Caco-2 (cell line): Measurements from ENCODE around the gene ZEB1. TPM values are rescaled to one million over a fixed set of nuclear protein-coding genes. Genes with fewer than 3 reads are reported as not detected.

Experiments
- BruUV-seq: library from RNA; stranded (reverse); fragments of 400-500 nt; replicated peaks from 2 replicates; lab custom pipeline; 2021; lab: Mats Ljungman, UMichigan
- CTCF ChIA-PET: fragments of 300-600 bp; sonication (Branson Sonifier 250); formaldehyde crosslinking; loops from one replicate; lab custom pipeline; 2022; ENCODE audit warnings: antibody characterized with exemption; lab: Charles Lee
- POLR2A ChIA-PET: fragments of 300-600 bp; sonication (Branson Sonifier 250); formaldehyde crosslinking; loops from one replicate; lab custom pipeline; 2022; ENCODE audit warnings: antibody characterized with exemption; lab: Charles Lee
- DNase-seq, 2 experiments: peaks; one replicate each; pipeline versions ENCODE4 v3.0.0 to v3.0.0-alpha.2; 2020 to 2022
- H3K27me3 ChIP-seq: replicated peaks from 2 replicates; pipeline ENCODE4 v1.6.0; 2011; ENCODE audit warnings: low read length; ENCODE audit not compliant: control insufficient read depth, insufficient read depth
- H3K36me3 ChIP-seq: 2 replicates; pipeline ENCODE4 v1.5.1; 2011; ENCODE audit warnings: low read length; ENCODE audit not compliant: control insufficient read depth, insufficient read depth
- H3K4me1 ChIP-seq: fragments of 250-450 bp; sonication (Bioruptor Pico); 2 replicates; pipeline ENCODE4 v1.5.1; 2020; ENCODE audit warnings: mild to moderate bottlenecking
- H3K4me3 ChIP-seq: 2 replicates; pipeline ENCODE4 v1.5.1; 2011; ENCODE audit warnings: low read depth, mild to moderate bottlenecking, control low read depth, low read length
- H3K9me3 ChIP-seq: fragments of 250-450 bp; sonication (Bioruptor Pico); 2 replicates; pipeline ENCODE4 v1.5.1; 2020; ENCODE audit warnings: mild to moderate bottlenecking, moderate library complexity
- H3K27ac Mint-ChIP-seq: one replicate; pipeline ENCODE4 v1.8.0; 2022; ENCODE audit warnings: mixed read lengths; ENCODE audit not compliant: unreplicated experiment
- H3K27me3 Mint-ChIP-seq: one replicate; pipeline ENCODE4 v1.8.0; 2022; ENCODE audit warnings: mixed read lengths; ENCODE audit not compliant: insufficient read depth, unreplicated experiment
- H3K36me3 Mint-ChIP-seq: one replicate; pipeline ENCODE4 v1.8.0; 2022; ENCODE audit warnings: mild to moderate bottlenecking, mixed read lengths; ENCODE audit not compliant: insufficient read depth, unreplicated experiment
- H3K4me1 Mint-ChIP-seq: one replicate; pipeline ENCODE4 v1.8.0; 2022; ENCODE audit warnings: low read depth, mixed read lengths; ENCODE audit not compliant: unreplicated experiment
- H3K4me3 Mint-ChIP-seq: one replicate; pipeline ENCODE4 v1.8.0; 2022; ENCODE audit warnings: mild to moderate bottlenecking, moderate library complexity, mixed read lengths; ENCODE audit not compliant: unreplicated experiment
- H3K9me3 Mint-ChIP-seq: one replicate; pipeline ENCODE4 v1.8.0; 2022; ENCODE audit warnings: mixed read lengths; ENCODE audit not compliant: unreplicated experiment
- CTCF ChIP-seq, 2 experiments: fragments of 200-600 bp in 1 of 2; IDR thresholded peaks; 1 replicate in 1 of 2; 2 replicates in 1 of 2; pipeline versions ENCODE4 v1.5.1 to v1.8.0; 2011 to 2022; ENCODE audit warnings: antibody characterized with exemption in 1 of 2, control low read depth in 1 of 2, inconsistent platforms in 1 of 2, low read depth in 1 of 2, low read length in 1 of 2, mild to moderate bottlenecking in 1 of 2, moderate library complexity in 1 of 2; ENCODE audit not compliant: insufficient read depth in 1 of 2, severe bottlenecking in 1 of 2, unreplicated experiment in 1 of 2
- intact Hi-C: fragments of 100-400 bp; cut with micrococcal nuclease; formaldehyde crosslinking; loops from one replicate; pipeline ENCODE4 v1.10.0; 2022; ENCODE audit not compliant: unreplicated experiment
- total RNA-seq: library from RNA; stranded (reverse); gene quantifications from 2 replicates; pipeline ENCODE4 v1.2.3, GENCODE V29; 2022

The ZEB1 gene
- total RNA-seq, 1 experiment from 2014 or later, result not detected

DNA sequence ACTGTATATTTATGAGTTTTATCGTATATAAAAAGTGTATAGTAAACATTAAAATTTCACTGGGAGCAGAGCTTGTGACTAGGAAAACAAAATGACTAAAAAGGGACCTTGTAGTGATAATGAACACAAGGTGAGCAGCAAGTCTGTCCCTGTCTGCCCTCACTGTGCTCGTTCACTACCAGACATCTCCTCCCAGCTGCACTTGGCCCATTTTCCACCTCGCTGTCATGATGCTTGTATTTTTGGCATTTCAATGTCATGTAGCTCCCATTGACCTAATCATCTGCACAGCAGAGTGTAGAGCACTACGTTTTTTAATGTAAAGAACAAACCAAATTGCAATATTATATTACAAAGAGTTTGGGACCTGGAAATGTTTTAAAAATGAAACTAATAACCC is 207.2 kb downstream of the ZEB1 start:
- H3K4me1 Mint-ChIP-seq, result no peaks in the 10 kb centered on the region
- H3K4me3 Mint-ChIP-seq, result no peak overlapping the region
- no peaks in the 10 kb centered on the region for H3K36me3 Mint-ChIP-seq
- no peak for TF ChIP-seq CTCF (IDR thresholded peaks at IDR 0.05; ENCODE audit: insufficient read depth in 1 of 2, low read depth in 1 of 2, low read length in 1 of 2, severe bottlenecking in 1 of 2, unreplicated experiment in 1 of 2)
- no peak overlapping the region for H3K27ac Mint-ChIP-seq
- no peaks in the 10 kb centered on the region for H3K27me3 ChIP-seq
- H3K4me1 ChIP-seq, result no peaks in the 10 kb centered on the region
- no TSS peak for BruUV-seq
- no peaks in the 10 kb centered on the region for H3K9me3 ChIP-seq
- ChIA-PET POLR2A (no interaction called here), CTCF (no interaction called here)
- H3K36me3 ChIP-seq, result no peaks in the 10 kb centered on the region
- H3K27me3 Mint-ChIP-seq, result peaks cover 9% of the 10 kb centered on the region
- intact Hi-C loops, result no loop called here
- no peak overlapping the region for H3K4me3 ChIP-seq
- DNase-seq, result no peak
- no peaks in the 10 kb centered on the region for H3K9me3 Mint-ChIP-seq

- no peaks in the 10 kb centered on the region for H3K9me3 ChIP-seq
- Mint-ChIP-seq H3K4me1 (no peaks in the 10 kb centered on the region), H3K4me3 (no peak overlapping the region), H3K9me3 (no peaks in the 10 kb centered on the region), H3K27ac (no peak overlapping the region), H3K27me3 (peaks cover 9% of the 10 kb centered on the region), H3K36me3 (no peaks in the 10 kb centered on the region)
- ChIA-PET CTCF (no interaction called here), POLR2A (no interaction called here)
- H3K4me1 ChIP-seq, result no peaks in the 10 kb centered on the region
- no peak for TF ChIP-seq CTCF (IDR thresholded peaks at IDR 0.05; ENCODE audit: insufficient read depth in 1 of 2, low read depth in 1 of 2, low read length in 1 of 2, severe bottlenecking in 1 of 2, unreplicated experiment in 1 of 2)
- no peaks in the 10 kb centered on the region for H3K36me3 ChIP-seq
- H3K4me3 ChIP-seq, result no peak overlapping the region
- no peak for DNase-seq
- BruUV-seq, result no TSS peak
- no peaks in the 10 kb centered on the region for H3K27me3 ChIP-seq
- intact Hi-C loops, result no loop called here
These were observed 207.7 kb downstream of the ZEB1 start for GRCh38 chr10:31526681-31527080.

GRCh38 chr10:31528831-31529230 is 209.8 kb downstream of the ZEB1 start:
- ChIA-PET CTCF (no interaction called here), POLR2A (no interaction called here)
- Histone ChIP-seq H3K27me3 (no peaks in the 10 kb centered on the region), H3K9me3 (peaks cover 4% of the 10 kb centered on the region; the same call in 1 of the 2 replicates), H3K4me1 (no peaks in the 10 kb centered on the region), H3K36me3 (no peaks in the 10 kb centered on the region), H3K4me3 (no peak overlapping the region)
- Mint-ChIP-seq H3K4me3 (no peak overlapping the region), H3K36me3 (no peaks in the 10 kb centered on the region), H3K4me1 (no peaks in the 10 kb centered on the region), H3K27ac (no peak overlapping the region), H3K27me3 (peaks cover 9% of the 10 kb centered on the region), H3K9me3 (no peaks in the 10 kb centered on the region)
- intact Hi-C loops, result no loop called here
- no peak for TF ChIP-seq CTCF (IDR thresholded peaks at IDR 0.05; ENCODE audit: insufficient read depth in 1 of 2, low read depth in 1 of 2, low read length in 1 of 2, severe bottlenecking in 1 of 2, unreplicated experiment in 1 of 2)
- no peak for DNase-seq
- BruUV-seq, result no TSS peak
